NOMO-1 (cell line): ENCODE measurements around the gene SRPK2.
"Not testable (repeated sequence)": the region's sequence is repeated elsewhere in the genome, so short reads cannot be mapped to it uniquely, and the experiment has no call there.

ENCODE experiments used
- DNase-seq, 2 experiments: peaks; one replicate each; lab custom pipeline; 2025; ENCODE audit not compliant: unreplicated experiment in 2 of 2; lab: John Stamatoyannopoulos, UW

The SRPK2 gene

GRCh38 chr7:105198223-105198622 is 190.5 kb downstream of the SRPK2 start:
- no peak for DNase-seq

- no peak for DNase-seq
These were observed 192.2 kb downstream of the SRPK2 start for GRCh38 chr7:105196473-105196872.

- DNase-seq = no peak
These were observed 192.8 kb downstream of the SRPK2 start for GRCh38 chr7:105195891-105196290.

- DNase-seq = not testable (repeated sequence)
These were observed 193.8 kb downstream of the SRPK2 start for GRCh38 chr7:105194959-105195358.

- DNase-seq = peak in 1 of 2 experiments; percentile 46
These were observed 197.4 kb downstream of the SRPK2 start for GRCh38 chr7:105191331-105191730.

GRCh38 chr7:105189859-105190492 is 198.7 kb downstream of the SRPK2 start:
- no peak for DNase-seq

GRCh38 chr7:105188201-105188600 is 200.5 kb downstream of the SRPK2 start:
- DNase-seq = no peak

- no peak for DNase-seq
These were observed 201.2 kb downstream of the SRPK2 start for GRCh38 chr7:105187302-105188169.

GRCh38 chr7:105185290-105186010 is 203.3 kb downstream of the SRPK2 start:
- DNase-seq = no peak

GRCh38 chr7:105180002-105180401 is 208.7 kb downstream of the SRPK2 start:
- no peak for DNase-seq

- no peak for DNase-seq
These were observed 209.7 kb downstream of the SRPK2 start for GRCh38 chr7:105178928-105179541.

GRCh38 chr7:105178177-105178576 is 210.5 kb downstream of the SRPK2 start:
- DNase-seq = no peak

- DNase-seq = no peak
These were observed 211.7 kb downstream of the SRPK2 start for GRCh38 chr7:105177026-105177425.

- DNase-seq = no peak
These were observed 215.1 kb downstream of the SRPK2 start for GRCh38 chr7:105173586-105173985.

GRCh38 chr7:105164751-105165150 is 224.0 kb downstream of the SRPK2 start:
- no peak for DNase-seq

GRCh38 chr7:105163718-105164117 is 225.0 kb downstream of the SRPK2 start:
- DNase-seq = no peak

- no peak for DNase-seq
These were observed 227.4 kb downstream of the SRPK2 start for GRCh38 chr7:105161366-105161765.

GRCh38 chr7:105157278-105157677 is 231.4 kb downstream of the SRPK2 start:
- DNase-seq = no peak

GRCh38 chr7:105156731-105157130 is 232.0 kb downstream of the SRPK2 start:
- DNase-seq = no peak

- DNase-seq = no peak
These were observed 234.6 kb downstream of the SRPK2 start for GRCh38 chr7:105154084-105154483.

- no peak for DNase-seq
These were observed 235.2 kb downstream of the SRPK2 start for GRCh38 chr7:105153531-105153930.
